Measurements from ENCODE around the gene CD151.
A peak's percentile ranks its signal among the peaks of the same experiment; 100 is the strongest.

The CD151 gene

GRCh38 chr11:829847-830294, 2.9 kb upstream of the CD151 start:
- no peak for DNase-seq

GRCh38 chr11:830295-831117, 2.2 kb upstream of the CD151 start:
- peak; percentile 71 for DNase-seq

GRCh38 chr11:831118-831864, 1.5 kb upstream of the CD151 start:
- no peak for DNase-seq

DNA sequence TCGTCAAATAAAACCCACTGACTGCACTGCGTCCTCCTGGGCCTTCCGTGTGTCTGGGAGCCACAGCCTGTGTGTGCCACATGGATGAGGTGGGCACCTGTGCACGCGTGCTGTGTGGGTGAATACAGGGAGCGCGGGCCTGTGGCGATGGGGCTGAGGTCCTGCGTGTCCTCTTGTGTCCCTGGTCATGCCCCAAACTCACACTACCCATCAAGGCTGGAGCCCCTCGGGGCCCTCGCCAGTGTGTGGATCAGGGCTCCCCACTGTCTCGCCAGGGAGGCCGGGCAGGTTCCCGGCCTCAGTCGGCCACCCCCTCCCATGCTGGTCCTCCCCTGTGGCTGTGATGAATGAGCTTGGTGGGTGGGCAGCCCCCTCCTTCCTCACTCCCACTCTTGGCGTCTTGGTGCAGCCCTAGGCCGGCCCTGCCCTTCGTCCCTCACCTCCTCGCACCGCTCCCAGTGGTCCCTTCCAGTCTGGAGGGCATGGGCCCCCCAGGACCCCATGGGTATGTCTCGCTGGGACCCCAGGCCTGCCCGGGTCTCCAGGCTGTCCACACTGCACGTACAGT, 707 bp upstream of the CD151 start:
- no peak for DNase-seq

DNA sequence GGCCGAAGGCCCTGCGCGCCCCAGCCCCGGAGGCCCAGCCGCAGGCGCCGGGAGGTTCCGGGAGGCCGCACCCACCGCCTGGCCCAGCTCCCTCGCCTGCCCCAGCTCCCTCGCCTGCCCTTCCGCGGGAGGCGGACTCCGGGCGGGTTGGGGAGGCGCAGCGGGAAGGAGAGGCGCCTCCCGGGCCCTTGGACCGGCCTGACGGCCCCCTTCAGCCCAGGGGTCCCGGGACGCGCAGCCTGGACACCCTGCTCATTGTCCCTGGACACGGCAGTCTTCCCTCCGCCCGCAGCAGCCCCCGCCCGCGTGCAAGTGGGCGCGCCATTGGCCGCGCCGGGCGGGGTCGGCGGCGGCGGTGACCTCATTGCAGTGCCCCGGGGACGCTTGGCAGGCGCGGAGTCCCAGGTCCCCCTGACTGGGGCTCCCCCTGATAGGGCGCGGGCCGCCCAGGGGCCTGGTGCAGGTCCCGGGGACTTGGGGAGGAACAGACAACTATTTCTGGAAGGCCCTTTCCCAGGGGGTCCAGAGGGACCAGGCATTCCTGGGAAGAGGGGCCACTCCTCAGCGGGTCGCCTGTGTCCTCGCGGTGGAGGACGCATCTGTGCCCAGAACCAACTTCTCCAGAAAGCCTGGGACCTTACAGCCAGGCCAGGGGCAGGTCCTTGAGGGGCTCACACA, 501 bp downstream of the CD151 start:
- DNase-seq: no peak

DNA sequence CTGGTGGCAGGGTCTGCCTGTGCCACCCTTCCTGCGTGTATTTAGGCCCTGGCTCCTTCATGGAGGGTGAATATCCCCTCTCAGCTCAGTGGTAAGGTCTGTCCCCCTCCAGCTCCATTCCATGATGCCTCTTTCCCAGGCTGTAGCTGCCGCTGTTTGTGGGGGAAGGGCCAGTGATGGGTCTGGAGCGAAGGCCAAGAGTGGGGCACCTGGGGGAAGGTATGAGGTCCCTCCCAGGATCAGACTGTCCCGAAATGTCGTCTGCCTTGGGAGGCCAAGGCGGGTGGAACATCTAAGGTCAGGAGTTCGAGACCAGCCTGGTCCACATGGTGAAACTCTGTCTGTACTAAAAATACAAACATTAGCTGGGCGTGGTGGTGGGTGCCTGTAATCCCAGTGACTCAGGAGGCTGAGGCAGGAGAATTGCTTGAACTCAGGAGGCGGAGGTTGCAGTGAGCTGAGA, 1.1 kb downstream of the CD151 start:
- DNase-seq: no peak

- no peak for DNase-seq
Measured at GRCh38 chr11:834371-835316, 1.9 kb downstream of the CD151 start.

DNA sequence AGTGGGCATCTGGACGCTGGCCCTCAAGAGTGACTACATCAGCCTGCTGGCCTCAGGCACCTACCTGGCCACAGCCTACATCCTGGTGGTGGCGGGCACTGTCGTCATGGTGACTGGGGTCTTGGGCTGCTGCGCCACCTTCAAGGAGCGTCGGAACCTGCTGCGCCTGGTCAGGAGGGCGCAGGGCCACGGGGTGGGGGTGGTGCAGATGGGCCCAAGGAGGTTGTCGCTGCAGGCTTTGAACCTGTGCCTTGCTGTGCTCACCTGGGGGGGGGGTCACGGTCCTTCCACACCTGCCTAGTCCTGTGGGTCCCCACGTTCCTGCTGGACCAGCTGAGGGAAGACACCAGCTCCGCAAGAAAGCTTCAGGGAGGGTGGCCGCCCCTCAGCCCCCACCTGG, 3.5 kb downstream of the CD151 start:
- DNase-seq: no peak

GRCh38 chr11:836700-837099, 3.9 kb downstream of the CD151 start:
- DNase-seq: no peak

DNA sequence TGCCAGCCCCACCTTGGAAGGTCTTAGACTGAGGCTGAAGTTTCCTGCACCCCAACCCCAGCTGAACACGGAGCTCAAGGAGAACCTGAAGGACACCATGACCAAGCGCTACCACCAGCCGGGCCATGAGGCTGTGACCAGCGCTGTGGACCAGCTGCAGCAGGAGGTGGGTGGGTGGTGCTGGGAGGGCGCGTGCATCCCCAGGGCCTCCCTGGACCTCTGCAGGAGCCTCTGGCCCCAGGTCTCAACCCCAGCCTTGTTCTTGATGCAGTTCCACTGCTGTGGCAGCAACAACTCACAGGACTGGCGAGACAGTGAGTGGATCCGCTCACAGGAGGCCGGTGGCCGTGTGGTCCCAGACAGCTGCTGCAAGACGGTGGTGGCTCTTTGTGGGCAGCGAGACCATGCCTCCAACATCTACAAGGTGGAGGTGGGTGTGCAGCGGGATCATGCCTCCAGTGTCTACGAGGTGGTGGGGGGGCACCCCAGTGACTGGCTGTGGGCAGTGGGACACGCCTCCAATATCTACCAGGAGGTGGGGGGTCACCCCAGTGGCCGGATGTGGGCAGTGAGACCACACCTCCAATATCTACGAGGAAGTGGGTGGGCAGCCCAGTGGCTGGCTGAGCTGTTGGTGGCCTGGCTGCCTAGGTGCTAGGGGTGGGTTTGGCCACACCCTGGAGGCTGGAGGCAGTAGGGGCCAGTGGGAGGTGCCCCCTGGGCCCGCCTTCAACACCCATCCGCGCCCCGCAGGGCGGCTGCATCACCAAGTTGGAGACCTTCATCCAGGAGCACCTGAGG, 4.6 kb downstream of the CD151 start:
- DNase-seq: no peak

- no peak for DNase-seq
Measured at GRCh38 chr11:837990-838307, 5.2 kb downstream of the CD151 start.

DNA sequence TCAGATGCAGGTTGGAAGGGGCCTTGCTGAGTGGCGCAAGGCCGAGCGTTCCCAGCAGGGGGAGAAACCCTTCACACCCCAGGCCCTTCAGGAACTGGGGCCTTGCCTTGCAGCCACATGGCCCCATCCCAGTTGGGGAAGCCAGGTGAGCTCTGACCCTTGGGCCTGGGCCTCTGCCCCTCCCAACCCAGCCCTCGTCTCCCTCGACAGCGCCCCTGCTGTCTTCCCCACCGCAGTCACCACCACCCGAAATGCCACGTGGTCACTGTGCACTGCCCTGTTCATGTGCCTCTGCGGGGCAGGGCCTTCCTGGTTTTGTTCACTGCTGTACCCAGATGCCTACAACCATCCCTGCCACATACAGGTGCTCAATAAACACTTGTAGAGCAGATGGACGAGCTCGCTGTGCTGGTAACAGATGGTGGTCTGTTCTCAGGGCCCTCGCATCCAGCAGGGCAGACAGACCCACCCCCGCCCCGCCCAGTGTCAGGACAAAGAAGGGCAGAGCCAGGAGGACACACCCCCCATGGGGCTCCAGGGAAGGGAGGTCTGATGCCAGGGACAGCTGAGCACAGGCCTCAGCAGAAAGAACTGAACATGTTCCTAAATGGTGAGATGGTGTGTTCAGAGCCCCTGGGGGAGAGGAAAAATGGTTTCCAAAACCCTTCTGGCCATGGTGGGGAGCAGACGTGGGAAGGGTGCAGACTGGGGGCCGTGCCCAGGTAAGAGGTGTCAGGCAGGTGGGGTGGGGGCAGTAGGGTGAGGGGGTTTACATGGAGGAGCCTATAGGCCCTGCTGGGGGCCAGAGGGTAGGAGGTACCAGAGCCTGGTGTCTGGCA, 5.9 kb downstream of the CD151 start:
- DNase-seq: no peak

DNA sequence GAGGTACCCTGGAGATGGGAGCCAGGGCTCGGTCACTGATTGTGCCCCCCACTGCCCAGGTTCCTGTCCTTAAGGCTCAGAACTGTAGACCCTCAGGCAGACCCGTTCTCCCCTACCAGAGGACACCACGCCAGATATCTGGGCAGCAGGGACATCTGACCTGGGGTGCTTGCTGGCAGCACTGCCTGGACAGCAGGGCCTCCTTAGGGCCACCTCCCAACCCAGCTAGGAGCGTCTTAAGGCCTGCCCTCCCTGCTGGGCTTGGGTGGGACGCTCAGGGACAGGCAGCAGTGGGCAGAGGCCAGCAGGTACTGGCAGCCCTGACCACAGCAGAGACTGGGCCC, 6.5 kb downstream of the CD151 start:
- DNase-seq: no peak

DNA sequence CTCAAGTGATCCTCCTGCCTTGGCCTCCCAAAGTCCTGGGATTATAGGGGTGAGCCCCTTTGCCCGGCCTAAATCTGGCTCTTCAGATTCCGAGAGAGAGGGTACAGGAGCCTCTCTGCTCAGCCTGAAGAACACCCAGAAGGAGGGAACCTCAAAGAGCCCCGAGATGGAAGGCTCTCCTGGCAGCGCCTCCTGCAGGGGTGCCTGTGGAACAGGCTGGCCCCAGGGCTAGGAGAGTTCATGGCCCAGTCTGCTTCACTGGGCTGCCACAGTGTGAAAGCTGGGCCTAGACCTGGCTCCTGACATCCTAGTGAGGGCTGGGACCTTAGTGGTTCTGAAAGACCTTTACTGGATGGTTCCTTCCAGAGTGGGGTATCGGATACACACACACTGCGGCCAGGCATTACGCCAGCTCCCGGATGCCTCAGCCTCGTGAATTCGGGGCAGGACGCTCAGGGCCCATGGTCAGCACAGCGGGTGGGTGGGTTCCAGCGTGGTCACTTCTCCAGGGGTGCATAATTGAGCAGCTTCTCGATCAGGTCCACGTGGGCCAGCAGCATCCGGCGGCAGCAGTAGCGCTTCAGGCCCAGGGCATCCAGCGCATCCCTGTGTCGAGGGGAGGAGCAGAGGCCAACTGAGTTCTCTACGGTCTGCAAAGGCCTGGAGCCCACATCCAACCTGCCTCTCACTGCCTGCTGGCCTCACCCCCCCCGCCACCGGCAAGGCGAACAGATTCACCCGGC, 7.3 kb downstream of the CD151 start:
- DNase-seq: no peak

DNA sequence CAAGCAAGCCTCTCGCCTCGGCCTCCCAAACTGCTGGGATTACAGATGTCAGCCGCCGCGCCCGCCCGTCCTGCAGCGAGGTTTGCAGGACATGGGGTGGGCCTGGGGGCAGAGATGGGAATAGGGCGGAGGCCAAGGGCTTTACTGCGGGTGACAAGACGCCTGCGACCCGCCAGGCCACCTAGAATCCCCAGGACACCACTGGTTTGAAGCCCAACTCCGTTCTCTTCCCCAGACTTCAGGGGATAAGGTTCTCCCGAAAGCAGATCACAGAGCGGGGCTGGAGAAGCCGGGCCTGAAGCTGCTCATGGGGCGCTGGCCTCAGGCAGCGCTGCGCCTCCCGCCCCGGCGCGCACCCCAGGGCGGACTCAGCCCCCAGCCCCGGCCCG, 9.2 kb downstream of the CD151 start:
- DNase-seq: no peak

- peak; percentile 89 for DNase-seq
Measured at GRCh38 chr11:842370-843002, 9.7 kb downstream of the CD151 start, which contains the start of the genes POLR2L and TSPAN4. POLR2L (minus strand) TSS chr11:842529; CDS start chr11:842508, 21 bp downstream. TSPAN4 (plus strand) TSS chr11:842852; CDS start chr11:850305, 7,453 bp downstream.

DNA sequence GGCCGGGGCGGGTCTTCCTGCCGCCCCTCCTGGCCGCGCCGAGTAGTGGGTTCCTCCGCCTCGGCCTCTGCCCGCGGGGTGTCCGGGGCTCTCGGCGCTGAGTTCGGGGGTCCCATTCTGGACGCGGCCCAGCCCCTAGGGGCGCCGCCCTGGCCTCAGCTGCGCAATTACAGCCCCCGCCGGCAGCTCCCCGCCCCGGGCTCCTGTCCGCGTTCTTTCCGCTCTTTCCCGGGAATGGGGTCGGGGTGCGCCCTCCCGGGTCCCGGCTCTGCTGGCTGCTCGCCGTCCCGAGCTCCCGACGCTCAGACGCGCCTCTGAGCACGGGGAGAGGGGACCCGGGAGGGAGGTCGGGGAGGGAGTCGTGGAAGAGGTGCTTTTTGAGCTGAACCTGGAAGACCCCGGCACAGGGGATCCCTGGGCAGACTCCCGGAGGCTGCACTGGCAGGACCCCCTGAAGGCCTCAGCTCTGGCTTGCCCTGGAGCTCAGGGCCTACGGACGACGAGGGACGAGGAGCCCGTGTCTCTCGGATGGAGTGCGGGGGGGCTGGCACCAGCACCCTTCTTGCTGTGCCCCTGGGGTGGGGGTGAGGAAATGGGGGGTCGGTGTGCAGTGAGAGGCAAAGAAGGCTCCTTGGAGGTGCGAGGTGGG, 10.5 kb downstream of the CD151 start:
- DNase-seq: no peak

All from CD4-positive, alpha-beta T cell treated with Interleukin-21 for 1 hour (primary cell).